ENCODE measurements around the gene DTNBP1.

DNA sequence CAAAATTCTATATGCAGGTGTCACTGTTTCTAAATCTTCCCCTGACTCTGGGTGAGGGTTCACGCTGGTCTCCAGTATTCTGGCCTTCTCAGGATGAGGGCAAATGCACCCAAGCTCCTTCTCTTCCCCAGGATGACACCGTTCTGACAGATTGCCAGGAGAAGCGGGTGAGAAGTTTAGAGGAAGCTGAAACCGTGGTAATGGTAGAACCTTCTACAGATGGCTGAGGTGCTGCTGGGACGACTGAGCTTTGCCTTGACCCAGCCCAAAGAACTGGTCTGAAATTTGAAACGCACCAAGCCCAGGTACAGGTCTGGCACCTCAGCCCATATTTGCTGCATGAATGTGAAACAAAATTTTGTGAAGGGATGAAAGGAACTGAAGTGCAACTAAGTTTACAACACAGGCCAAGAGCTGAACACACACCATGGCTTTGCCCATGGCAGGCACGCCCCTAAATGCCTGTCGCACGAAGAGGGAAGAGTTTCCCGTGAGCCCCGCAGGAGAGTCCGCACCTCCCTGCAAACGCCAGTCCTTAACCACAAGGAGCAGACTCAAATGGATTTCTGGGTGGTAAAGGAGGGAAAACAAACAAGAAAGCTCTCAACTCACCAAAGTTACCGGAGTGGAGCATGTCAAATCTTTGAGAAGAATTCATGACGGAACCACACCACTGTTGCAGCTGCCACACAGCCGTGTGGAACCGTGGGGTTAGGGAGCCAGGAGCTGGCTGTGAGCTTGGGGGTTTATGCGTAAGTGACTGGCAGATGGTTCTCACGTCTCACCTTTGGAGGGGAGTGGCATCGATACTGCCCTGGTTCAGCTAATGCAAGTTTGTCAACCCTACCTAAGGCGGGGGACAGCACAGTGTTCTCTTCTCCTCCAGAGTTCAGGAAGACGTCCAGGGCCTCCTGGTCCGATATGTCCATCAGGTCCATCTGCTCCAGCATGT lies 138.9 kb downstream of the DTNBP1 start:
- TF ChIP-seq SUZ12 (IDR thresholded peaks at IDR 0.05; ENCODE audit: extremely low read depth, insufficient read depth, insufficient read length), result no peak
- TF ChIP-seq YY1 (IDR thresholded peaks at IDR 0.05; ENCODE audit: insufficient read depth, insufficient read length), result no peak

All from NT2/D1 (cell line).